ENCODE results near the gene PRMT7. TPM values are rescaled to one million over a fixed set of nuclear protein-coding genes. Genes with fewer than 3 reads are reported as not detected.

Gene PRMT7
- total and polyA plus RNA-seq, 9 donors = 27.8 to 43.4 (median 37.8) TPM

DNA sequence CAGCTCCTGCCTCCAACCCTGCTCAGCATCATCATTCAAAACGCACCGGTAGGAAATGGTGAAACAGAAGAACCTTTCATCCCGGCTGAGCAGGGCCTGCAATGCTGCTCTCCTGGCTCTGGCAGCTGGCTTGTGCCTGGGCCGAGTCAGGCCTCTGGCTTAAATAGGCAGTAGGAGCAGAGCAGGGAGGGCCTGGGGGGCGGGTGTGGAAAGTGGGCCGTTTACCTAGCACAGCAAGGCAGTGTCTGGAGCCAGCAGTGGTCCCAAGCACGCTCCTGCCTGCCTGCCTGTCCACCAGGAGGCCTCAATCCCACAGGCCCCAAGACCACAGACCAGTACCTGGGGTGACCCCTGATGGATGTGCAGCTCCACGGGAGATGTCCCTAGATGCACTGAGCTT, 78.2 kb downstream of the PRMT7 start:
- Histone ChIP-seq H3K9me3 (no peaks in the 10 kb centered on the region), H3K4me3 (no peak overlapping the region), H3K27ac (no peak overlapping the region), H3K27me3 (no peaks in the 10 kb centered on the region), H3K36me3 (no peaks in the 10 kb centered on the region), H3K4me1 (ENCODE audit: insufficient read depth) (no peaks in the 10 kb centered on the region)
- TF ChIP-seq, protein P1, sequence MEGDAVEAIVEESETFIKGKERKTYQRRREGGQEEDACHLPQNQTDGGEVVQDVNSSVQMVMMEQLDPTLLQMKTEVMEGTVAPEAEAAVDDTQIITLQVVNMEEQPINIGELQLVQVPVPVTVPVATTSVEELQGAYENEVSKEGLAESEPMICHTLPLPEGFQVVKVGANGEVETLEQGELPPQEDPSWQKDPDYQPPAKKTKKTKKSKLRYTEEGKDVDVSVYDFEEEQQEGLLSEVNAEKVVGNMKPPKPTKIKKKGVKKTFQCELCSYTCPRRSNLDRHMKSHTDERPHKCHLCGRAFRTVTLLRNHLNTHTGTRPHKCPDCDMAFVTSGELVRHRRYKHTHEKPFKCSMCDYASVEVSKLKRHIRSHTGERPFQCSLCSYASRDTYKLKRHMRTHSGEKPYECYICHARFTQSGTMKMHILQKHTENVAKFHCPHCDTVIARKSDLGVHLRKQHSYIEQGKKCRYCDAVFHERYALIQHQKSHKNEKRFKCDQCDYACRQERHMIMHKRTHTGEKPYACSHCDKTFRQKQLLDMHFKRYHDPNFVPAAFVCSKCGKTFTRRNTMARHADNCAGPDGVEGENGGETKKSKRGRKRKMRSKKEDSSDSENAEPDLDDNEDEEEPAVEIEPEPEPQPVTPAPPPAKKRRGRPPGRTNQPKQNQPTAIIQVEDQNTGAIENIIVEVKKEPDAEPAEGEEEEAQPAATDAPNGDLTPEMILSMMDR (IDR thresholded peaks at IDR 0.05) = no peak
- TF ChIP-seq EP300 (IDR thresholded peaks at IDR 0.05) (no peak), POLR2A (IDR thresholded peaks at IDR 0.05) (no peak)
- intact Hi-C loops (cut with DNase I) = no loop called here
- no peak for DNase-seq
- WGBS, 3 donors = 60 to 66% (median 63%) methylated on average over 7 to 8 of the region's 8 CpGs

DNA sequence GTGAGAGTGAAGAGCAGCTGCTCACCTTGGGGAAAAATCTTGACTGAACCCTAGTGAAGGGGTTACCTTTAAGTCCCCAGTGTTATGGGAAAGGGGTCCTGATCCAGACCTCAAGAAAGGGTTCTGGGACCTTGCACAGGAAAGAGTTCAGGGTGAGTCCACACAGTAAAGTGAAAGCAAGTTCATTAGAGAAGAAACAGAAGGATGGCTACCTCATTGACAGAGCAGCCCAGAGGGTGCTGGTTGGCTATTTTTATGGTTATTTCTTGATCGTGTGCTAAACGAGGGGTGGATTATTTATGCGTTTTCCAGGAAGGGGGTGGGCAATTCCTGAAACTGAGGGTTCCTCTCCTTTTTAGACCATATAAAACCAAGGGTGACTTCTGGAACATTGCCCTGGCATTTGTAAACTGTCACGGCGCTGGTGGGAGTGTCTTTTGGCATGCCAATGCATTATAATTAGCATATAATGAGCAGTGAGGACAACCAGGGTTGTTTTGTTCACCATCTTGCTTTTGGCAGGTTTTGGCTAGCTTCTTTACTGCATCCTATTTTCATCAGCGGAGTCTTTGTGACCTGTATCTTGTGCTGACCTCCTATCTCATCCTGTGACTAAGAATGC, 79.0 kb downstream of the PRMT7 start:
- TF ChIP-seq EP300 (IDR thresholded peaks at IDR 0.05) (no peak), POLR2A (IDR thresholded peaks at IDR 0.05) (no peak)
- TF ChIP-seq, protein P1 (IDR thresholded peaks at IDR 0.05) = no peak
- H3K27me3 ChIP-seq = no peaks in the 10 kb centered on the region
- 63 to 68% (median 65%) methylated on average over 6 of the region's 6 CpGs for WGBS, 3 donors
- H3K27ac ChIP-seq = no peak overlapping the region
- H3K4me3 ChIP-seq = no peak overlapping the region
- H3K36me3 ChIP-seq = no peaks in the 10 kb centered on the region
- no peaks in the 10 kb centered on the region for H3K4me1 ChIP-seq (ENCODE audit: insufficient read depth)
- intact Hi-C loops (cut with DNase I) = no loop called here
- no peaks in the 10 kb centered on the region for H3K9me3 ChIP-seq
- no peak for DNase-seq

DNA sequence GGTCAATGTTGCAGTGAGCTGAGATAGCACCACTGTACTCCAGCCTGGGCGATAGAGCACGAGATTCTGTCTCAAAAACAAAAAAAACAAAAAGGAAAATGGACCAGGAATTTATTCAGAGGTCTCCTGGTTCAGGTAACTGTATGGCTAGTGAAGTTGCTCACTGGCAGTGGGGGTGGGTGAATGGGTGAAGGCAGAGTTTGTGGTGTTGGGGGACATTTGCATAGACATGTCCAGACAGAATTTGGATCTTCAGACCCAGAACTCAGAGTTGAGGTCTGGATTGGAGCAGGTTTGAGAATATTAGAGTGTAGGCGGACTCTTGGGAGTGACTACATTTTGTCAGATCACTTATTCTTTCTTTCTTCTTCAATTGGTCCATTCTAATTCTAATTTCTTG, 82.5 kb downstream of the PRMT7 start:
- Histone ChIP-seq H3K9me3 (no peaks in the 10 kb centered on the region), H3K36me3 (no peaks in the 10 kb centered on the region), H3K4me3 (no peak overlapping the region), H3K27me3 (no peaks in the 10 kb centered on the region), H3K27ac (no peak overlapping the region), H3K4me1 (ENCODE audit: insufficient read depth) (peaks cover 16% of the 10 kb centered on the region)
- intact Hi-C loops (cut with DNase I) = no loop called here
- TF ChIP-seq, protein P1 (IDR thresholded peaks at IDR 0.05) = no peak
- TF ChIP-seq EP300 (IDR thresholded peaks at IDR 0.05) (no peak), POLR2A (IDR thresholded peaks at IDR 0.05) (no peak)
- DNase-seq = no peak
- WGBS, 3 donors = 95 to 96% (median 95%) methylated on average over 3 of the region's 3 CpGs

DNA sequence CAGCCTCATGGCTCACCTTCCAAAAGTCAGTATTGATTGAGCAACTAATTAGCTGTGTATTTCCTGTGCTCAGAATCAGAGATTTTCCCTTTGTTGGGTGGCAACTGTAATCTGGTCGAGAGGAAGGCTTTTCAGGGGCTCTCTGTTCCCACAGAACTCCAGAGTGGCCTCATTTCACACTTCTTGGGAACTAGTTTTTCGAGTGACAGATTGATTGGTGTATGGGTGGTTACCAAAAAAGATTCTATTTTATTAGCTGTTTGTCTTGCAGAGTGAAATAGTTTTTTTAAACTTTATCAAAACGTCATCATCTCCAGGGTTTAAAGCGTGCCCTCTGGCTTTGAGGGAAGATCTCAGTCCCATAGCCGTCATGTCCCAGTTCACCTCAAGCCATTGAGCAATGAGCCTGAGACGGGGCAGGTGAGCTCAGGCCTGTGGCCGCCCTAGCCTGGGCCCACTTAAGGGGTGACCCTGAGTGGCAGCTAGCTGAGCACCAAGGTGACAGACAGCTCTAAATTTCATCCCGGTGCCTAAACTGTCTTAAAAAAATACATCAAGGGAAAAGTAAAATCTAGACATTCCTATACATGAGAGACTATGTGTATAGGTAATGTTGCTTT, 84.5 kb downstream of the PRMT7 start:
- H3K4me3 ChIP-seq = no peak overlapping the region
- peaks cover 22% of the 10 kb centered on the region for H3K4me1 ChIP-seq (ENCODE audit: insufficient read depth)
- no peak for DNase-seq
- intact Hi-C loops (cut with DNase I) = loop anchor here in 1 of 4 donors (5.0 kb wide), 1 partner anchor 112 kb away; no protein-coding TSS in a partner anchor
- H3K27ac ChIP-seq = no peak overlapping the region
- WGBS, 3 donors = 84 to 90% (median 90%) methylated on average over 8 of the region's 8 CpGs
- H3K9me3 ChIP-seq = no peaks in the 10 kb centered on the region
- TF ChIP-seq, protein P1 (IDR thresholded peaks at IDR 0.05) = no peak
- no peaks in the 10 kb centered on the region for H3K36me3 ChIP-seq
- H3K27me3 ChIP-seq = no peaks in the 10 kb centered on the region

All from ovary (tissue), 9 donors.